Measurements from ENCODE around the gene NME7.

DNA sequence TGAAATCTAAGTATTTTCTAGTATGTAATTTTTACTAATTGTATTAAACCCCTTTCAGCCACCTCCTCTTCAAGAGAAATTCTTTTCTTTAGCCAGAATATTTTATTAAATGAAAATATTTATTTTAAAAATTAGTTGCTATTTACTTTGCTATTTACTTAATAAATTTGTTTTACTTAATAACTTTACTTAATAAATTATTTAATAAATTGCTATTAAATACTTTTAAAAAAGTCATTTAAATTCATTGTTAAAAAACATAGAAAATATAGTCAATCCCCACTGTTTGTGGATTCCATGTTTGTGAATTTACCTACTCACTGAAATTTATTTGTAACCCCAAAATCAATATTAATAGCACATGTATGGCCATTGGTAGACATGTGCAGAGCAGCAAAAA is 155.5 kb downstream of the NME7 start:
- TF ChIP-seq, protein P1, sequence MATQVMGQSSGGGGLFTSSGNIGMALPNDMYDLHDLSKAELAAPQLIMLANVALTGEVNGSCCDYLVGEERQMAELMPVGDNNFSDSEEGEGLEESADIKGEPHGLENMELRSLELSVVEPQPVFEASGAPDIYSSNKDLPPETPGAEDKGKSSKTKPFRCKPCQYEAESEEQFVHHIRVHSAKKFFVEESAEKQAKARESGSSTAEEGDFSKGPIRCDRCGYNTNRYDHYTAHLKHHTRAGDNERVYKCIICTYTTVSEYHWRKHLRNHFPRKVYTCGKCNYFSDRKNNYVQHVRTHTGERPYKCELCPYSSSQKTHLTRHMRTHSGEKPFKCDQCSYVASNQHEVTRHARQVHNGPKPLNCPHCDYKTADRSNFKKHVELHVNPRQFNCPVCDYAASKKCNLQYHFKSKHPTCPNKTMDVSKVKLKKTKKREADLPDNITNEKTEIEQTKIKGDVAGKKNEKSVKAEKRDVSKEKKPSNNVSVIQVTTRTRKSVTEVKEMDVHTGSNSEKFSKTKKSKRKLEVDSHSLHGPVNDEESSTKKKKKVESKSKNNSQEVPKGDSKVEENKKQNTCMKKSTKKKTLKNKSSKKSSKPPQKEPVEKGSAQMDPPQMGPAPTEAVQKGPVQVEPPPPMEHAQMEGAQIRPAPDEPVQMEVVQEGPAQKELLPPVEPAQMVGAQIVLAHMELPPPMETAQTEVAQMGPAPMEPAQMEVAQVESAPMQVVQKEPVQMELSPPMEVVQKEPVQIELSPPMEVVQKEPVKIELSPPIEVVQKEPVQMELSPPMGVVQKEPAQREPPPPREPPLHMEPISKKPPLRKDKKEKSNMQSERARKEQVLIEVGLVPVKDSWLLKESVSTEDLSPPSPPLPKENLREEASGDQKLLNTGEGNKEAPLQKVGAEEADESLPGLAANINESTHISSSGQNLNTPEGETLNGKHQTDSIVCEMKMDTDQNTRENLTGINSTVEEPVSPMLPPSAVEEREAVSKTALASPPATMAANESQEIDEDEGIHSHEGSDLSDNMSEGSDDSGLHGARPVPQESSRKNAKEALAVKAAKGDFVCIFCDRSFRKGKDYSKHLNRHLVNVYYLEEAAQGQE (IDR thresholded peaks at IDR 0.05; ENCODE audit: insufficient read depth in 1 of 2, low read depth in 2 of 2, low read length in 1 of 2) = no peak
- TF ChIP-seq, protein P2, sequence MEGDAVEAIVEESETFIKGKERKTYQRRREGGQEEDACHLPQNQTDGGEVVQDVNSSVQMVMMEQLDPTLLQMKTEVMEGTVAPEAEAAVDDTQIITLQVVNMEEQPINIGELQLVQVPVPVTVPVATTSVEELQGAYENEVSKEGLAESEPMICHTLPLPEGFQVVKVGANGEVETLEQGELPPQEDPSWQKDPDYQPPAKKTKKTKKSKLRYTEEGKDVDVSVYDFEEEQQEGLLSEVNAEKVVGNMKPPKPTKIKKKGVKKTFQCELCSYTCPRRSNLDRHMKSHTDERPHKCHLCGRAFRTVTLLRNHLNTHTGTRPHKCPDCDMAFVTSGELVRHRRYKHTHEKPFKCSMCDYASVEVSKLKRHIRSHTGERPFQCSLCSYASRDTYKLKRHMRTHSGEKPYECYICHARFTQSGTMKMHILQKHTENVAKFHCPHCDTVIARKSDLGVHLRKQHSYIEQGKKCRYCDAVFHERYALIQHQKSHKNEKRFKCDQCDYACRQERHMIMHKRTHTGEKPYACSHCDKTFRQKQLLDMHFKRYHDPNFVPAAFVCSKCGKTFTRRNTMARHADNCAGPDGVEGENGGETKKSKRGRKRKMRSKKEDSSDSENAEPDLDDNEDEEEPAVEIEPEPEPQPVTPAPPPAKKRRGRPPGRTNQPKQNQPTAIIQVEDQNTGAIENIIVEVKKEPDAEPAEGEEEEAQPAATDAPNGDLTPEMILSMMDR (IDR thresholded peaks at IDR 0.05) = no peak
- no peak for TF ChIP-seq TCF7L2 (IDR thresholded peaks at IDR 0.05; ENCODE audit: low read depth, low read length)
- no peak for TF ChIP-seq SIN3A (IDR thresholded peaks at IDR 0.05; ENCODE audit: borderline replicate concordance, insufficient read depth, low read depth, low read length)
